NAMALWA (cell line): ENCODE results near the gene LMTK3.

Source experiments
- DNase-seq: peaks from one replicate; pipeline ENCODE4 v3.0.0-alpha.2; 2015; ENCODE audit warnings: low spot score

LMTK3 gene

GRCh38 chr19:48511800-48512503 lies at the start of gene LMTK3:
TSS of gene LMTK3 (minus strand) at chr19:48511835. CDS start at chr19:48511576, 259 bp downstream.
- DNase-seq, result peak; percentile 66

GRCh38 chr19:48561412-48561811 lies 49.8 kb upstream of the LMTK3 start:
- no peak for DNase-seq

- DNase-seq, result no peak
Measured at GRCh38 chr19:48560095-48560530, 48.5 kb upstream of the LMTK3 start.

GRCh38 chr19:48558018-48558684 lies 46.5 kb upstream of the LMTK3 start:
- DNase-seq, result no peak

GRCh38 chr19:48556825-48557224 lies 45.2 kb upstream of the LMTK3 start:
- no peak for DNase-seq

GRCh38 chr19:48556163-48556562 lies 44.5 kb upstream of the LMTK3 start:
- DNase-seq, result no peak

- DNase-seq, result no peak
Measured at GRCh38 chr19:48554385-48555091, 42.9 kb upstream of the LMTK3 start.

GRCh38 chr19:48553676-48554384 lies 42.2 kb upstream of the LMTK3 start:
- DNase-seq, result no peak

GRCh38 chr19:48552406-48553322 lies 41.0 kb upstream of the LMTK3 start:
- DNase-seq, result no peak

- DNase-seq, result no peak
Measured at GRCh38 chr19:48551437-48552302, 40.0 kb upstream of the LMTK3 start, which contains the start of gene SULT2B1. TSS of gene SULT2B1 (plus strand) at chr19:48552172. CDS start at chr19:48552253, 81 bp downstream.

- no peak for DNase-seq
Measured at GRCh38 chr19:48549380-48549779, 37.7 kb upstream of the LMTK3 start.

GRCh38 chr19:48548253-48548911 lies 36.7 kb upstream of the LMTK3 start:
- DNase-seq, result no peak

GRCh38 chr19:48547722-48548121 lies 36.1 kb upstream of the LMTK3 start:
- DNase-seq, result no peak

- no peak for DNase-seq
Measured at GRCh38 chr19:48544856-48545750, 33.5 kb upstream of the LMTK3 start.

- DNase-seq, result no peak
Measured at GRCh38 chr19:48543121-48543710, 31.6 kb upstream of the LMTK3 start.

GRCh38 chr19:48541813-48542212 lies 30.2 kb upstream of the LMTK3 start:
- no peak for DNase-seq

- DNase-seq, result no peak
Measured at GRCh38 chr19:48540110-48540509, 28.5 kb upstream of the LMTK3 start.

GRCh38 chr19:48539503-48540096 lies 28.0 kb upstream of the LMTK3 start:
- no peak for DNase-seq
